PC-9 (cell line): Measurements from ENCODE around the gene ZCCHC7.

Experiments used
- EZH2 ChIP-seq: fragments of 200-600 bp; sonication (generic); IDR thresholded peaks from 2 replicates; pipeline ENCODE4 v1.8.0; 2017; ENCODE audit warnings: antibody characterized with exemption, low read depth
- TF ChIP-seq, protein P1 (sequence below): fragments of 200-600 bp; sonication (generic); conservative IDR thresholded peaks from 2 replicates; pipeline ENCODE4 v1.6.1; 2017; ENCODE audit warnings: mixed run types, antibody characterized with exemption, mild to moderate bottlenecking, moderate library complexity

GRCh38 chr9:37331871-37332270 lies 211.5 kb downstream of the ZCCHC7 start:
- TF ChIP-seq, protein P1, sequence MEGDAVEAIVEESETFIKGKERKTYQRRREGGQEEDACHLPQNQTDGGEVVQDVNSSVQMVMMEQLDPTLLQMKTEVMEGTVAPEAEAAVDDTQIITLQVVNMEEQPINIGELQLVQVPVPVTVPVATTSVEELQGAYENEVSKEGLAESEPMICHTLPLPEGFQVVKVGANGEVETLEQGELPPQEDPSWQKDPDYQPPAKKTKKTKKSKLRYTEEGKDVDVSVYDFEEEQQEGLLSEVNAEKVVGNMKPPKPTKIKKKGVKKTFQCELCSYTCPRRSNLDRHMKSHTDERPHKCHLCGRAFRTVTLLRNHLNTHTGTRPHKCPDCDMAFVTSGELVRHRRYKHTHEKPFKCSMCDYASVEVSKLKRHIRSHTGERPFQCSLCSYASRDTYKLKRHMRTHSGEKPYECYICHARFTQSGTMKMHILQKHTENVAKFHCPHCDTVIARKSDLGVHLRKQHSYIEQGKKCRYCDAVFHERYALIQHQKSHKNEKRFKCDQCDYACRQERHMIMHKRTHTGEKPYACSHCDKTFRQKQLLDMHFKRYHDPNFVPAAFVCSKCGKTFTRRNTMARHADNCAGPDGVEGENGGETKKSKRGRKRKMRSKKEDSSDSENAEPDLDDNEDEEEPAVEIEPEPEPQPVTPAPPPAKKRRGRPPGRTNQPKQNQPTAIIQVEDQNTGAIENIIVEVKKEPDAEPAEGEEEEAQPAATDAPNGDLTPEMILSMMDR: no peak
- no peak for TF ChIP-seq EZH2
